HFFc6 (cell line): Measurements from ENCODE around the gene NPIPA3. TPM values are rescaled to one million over a fixed set of nuclear protein-coding genes. Genes with fewer than 3 reads are reported as not detected.

Experiments used
- total RNA-seq, 6 experiments: library from RNA; stranded (reverse); fragmentation: NEBNext Ultra II Directional; extraction: Animal tissue kit (Norgen Biotek cat#: 25700); gene quantifications; 2 replicates in 1 of 6; 3 replicates in 5 of 6; pipeline ENCODE4 v1.2.3, GENCODE V29; 2021

NPIPA3 gene
- total RNA-seq, 6 experiments from 2014 or later, result 0.97 to 1.6 (median 1.4) TPM; not detected in 1

Other genes starting within 250 kb of the NPIPA3 start
- gene PARN, start 73.2 kb upstream of the NPIPA3 start, total RNA-seq, result 10 to 100 TPM; 25.5 to 36.1 (median 30.4) TPM
- 10 to 100 TPM; 60.8 to 70.2 (median 68.2) TPM for gene BFAR, start 70.5 kb upstream of the NPIPA3 start, total RNA-seq
- not detected for gene PLA2G10, start 9.1 kb upstream of the NPIPA3 start, total RNA-seq
- gene NPIPA2, start 39.1 kb downstream of the NPIPA3 start, total RNA-seq, result 1 to 10 TPM; 1.1 to 3.7 (median 1.4) TPM
- gene NOMO1, start 130.3 kb downstream of the NPIPA3 start, total RNA-seq, result 100 to 1,000 TPM; 121 to 151 (median 139) TPM
- 10 to 100 TPM; 42.6 to 57.1 (median 44.8) TPM for gene NPIPA1, start 234.0 kb downstream of the NPIPA3 start, total RNA-seq